GM19193 (cell line): ENCODE measurements around the gene ARF1.

Experiments
- POLR2A ChIP-seq: IDR thresholded peaks from 4 replicates; pipeline ENCODE4 v1.6.1; 2011; ENCODE audit not compliant: insufficient read depth, insufficient read length; ENCODE audit errors: extremely low read depth

Gene ARF1

DNA sequence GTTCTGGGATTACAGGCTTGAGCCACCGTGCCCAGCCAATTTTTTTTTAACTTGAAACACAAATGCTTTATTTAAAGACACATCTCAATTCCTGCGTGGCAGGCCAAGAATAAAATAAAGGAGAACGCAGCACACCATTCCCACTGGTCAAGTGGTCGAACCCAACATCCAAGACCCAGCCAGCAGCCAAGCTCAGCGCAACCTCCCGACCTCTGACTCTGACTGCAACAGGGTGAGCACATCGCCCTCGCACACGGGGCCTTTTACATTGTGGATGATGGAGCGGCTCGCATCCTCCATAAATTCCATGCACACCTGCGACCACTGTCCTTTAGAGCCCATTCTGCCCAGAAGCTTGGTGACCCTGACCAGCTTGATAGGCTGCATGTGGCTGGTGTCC, 52.1 kb downstream of the ARF1 start:
- TF ChIP-seq POLR2A, result no peak

DNA sequence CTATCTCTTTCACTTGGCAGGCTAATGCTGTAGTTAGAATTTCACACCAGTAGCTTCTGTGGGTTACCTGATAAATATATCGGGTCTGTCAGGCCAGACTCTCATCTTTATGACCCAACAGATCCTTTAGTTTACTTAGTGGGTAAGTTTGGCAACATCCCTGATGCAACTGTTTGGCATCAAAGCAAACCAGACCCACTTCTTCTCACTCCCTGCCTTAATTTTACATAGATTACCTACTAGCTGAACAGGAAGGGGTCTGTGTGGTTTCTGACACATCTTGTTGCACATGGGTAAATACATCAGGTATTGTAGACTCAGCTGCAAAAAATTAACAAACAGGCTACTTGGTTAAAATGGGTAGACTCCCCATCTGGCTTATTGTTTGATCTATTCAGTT, 54.4 kb downstream of the ARF1 start:
- TF ChIP-seq POLR2A, result no peak

DNA sequence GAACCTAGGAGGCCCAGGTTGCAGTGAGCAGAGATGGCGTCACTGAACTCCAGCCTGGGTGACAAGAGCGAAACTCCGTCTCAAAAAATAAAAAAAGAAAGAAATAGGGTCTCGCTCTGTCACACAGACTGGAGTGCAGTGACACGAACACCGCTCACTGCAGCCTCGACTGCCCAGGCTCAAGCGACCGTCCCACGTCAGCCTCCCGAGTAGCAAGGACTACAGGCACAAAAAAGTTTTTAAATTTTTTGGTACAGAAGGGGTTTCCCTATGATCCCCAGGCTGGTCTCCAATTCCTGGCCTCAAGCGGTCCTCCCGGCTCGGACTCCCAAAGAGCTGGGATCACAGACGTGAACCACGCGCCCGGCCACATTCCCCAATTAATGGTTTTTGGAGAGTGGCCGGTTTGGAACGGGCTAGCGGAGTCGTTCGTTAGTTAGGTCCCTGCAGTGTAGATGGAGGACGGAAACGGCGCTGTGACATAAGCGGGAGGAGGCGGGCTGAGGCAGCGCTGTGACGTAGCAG, 57.0 kb downstream of the ARF1 start:
- no peak for TF ChIP-seq POLR2A

DNA sequence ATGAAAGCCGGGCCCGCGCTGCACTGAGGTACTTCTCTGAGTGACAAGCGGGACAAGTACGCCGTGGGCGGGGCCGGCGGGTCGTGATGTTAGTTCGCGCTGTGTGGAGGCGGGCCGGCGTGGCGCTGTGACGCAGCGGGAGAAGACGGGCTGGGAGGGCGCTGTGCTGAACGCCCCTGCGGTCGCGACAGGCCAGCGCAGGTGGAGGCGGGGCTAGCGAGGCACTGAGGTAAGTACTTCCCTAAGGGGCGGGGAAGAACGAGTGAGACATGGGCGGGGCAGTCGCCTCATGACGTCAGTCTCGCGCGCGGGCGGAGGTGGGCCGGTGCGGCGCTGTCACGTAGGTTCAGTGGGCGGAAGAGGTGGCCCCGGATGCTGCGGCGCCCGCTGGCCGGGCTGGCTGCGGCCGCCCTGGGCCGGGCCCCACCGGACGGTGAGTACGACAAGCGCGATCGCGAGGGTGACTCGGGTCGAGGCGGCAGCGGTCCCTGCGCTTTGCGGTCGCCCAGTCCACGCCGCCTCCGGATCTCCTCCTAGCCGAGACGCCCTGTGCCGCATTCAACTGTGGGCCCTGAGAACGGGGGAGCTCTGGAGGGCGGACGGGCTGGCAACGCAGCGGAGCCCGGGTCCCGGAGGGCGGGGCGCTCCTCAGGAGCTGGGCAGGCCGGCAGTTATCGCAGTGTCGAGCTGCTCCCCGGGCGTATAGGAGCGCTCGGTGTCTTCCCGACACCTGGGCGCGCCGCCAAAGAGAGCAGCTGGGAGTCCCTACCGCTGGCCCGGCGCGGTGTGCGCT, 57.6 kb downstream of the ARF1 start, which contains the start of gene GUK1:
Gene GUK1 (plus strand): TSS at position 349 of the 793 bp plus-strand sequence. CDS start 24 bp downstream, at position 373.
- peak; percentile 94 for TF ChIP-seq POLR2A

DNA sequence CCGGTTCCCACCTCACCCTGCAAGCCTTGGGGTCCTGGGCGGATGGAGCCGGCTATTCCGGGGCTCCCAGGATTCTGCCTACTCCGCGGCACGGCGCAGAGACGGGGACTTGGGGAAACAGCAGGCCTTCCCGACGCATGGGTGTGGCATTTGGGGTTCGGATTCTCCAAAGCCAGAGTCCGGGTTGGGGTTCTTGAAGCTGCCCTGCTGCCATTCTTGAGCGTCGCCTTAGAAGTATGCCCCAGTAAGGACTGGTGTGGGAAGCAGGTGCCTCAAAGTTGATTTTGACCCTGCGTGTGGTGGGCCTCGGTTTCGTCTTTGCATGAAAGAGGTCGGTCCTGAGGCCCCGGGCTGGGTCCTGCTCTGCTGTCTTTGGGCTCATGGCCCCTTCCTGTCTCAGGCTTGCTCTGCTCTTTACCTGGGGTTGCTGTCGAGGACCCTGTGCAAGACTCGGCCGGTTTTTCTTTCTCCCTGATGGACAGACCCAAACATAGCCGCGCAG, 58.3 kb downstream of the ARF1 start:
- no peak for TF ChIP-seq POLR2A

DNA sequence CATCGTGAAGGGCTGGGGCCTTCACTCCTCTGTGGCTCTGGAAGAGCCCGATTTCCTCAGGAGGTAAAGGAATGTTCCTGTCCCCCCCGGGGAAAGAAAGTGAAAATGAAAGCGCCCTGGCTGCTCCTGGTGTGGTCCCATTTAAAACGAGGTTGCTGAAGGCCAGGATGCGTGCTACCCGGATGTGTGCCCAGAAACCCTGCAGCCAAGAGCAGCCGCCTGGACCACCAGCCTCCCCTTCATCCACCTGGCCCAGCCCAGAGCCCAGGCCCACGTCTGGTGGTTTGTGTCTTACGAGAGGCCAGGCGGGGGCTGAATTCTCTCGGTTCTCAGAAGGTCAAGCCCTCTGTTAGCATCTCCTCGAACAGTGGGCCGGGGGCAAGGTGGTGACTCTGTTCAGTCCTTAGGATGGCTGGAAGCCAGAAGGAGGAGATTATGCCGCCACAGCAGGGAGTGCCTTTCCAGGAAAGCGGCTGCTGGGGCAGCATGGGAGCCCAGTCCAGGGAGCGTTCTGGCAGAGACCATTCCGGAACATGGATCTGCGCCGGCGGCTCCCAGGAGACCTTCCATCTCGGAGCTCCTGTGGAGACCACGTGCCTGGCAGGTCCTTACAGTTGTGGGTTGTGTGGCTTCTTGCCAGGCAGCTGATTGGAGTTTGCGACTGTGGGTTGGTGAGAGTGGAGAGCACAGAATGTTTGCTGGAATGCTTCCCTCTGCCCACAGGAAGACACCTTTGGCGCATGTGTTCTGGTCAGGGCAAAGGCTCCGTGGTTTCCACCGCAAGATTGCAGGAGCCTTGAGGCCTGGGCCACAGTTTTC, 58.9 kb downstream of the ARF1 start:
- TF ChIP-seq POLR2A, result no peak

DNA sequence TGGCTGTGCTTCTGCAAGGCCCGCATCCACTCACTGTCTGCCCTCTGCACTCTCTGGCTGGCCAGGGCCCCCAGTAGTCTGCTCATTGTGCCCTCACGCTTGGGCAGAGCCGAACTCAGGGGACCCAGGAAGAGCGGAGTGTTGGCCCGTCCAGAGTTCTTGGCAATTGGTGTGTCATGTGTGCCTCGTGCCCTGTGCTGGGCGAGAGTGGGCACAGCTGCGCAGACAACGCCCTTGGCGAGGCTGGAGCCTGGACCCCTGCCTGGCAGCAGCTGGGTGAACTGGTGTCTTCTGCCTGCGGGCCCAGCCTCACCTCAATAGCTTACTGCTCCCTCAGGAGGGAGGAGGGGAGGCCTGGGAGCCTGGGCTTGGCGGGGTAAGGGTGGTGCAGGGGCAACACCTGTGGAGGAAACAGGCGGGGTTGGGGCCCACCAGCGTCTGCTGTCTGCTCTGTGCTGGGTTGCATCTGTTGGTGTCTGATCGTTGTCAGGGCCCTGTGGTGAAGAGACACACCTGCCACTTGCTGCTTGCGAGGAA, 59.7 kb downstream of the ARF1 start:
- no peak for TF ChIP-seq POLR2A

DNA sequence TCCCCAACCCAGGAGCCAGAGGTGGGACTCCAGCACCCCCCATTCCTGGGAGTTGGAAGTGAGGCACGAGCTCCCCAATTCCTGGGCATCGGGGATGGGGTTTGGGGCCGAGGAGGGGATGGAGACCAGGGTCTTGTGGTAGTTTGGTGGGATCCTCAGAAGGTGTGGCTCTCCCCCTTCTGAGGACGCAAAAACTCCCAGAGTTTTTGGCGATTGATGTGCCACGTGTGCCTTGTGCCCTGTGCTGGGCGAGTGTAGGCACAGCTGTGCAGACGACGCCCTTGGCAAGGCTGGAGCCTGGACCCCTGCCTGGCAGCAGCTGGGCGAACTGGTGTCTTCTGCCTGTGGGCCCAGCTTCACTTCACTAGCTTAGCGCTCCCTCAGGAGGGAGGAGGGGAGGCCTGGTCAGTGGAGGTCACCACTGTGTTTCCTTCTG, 60.2 kb downstream of the ARF1 start:
- TF ChIP-seq POLR2A, result no peak

DNA sequence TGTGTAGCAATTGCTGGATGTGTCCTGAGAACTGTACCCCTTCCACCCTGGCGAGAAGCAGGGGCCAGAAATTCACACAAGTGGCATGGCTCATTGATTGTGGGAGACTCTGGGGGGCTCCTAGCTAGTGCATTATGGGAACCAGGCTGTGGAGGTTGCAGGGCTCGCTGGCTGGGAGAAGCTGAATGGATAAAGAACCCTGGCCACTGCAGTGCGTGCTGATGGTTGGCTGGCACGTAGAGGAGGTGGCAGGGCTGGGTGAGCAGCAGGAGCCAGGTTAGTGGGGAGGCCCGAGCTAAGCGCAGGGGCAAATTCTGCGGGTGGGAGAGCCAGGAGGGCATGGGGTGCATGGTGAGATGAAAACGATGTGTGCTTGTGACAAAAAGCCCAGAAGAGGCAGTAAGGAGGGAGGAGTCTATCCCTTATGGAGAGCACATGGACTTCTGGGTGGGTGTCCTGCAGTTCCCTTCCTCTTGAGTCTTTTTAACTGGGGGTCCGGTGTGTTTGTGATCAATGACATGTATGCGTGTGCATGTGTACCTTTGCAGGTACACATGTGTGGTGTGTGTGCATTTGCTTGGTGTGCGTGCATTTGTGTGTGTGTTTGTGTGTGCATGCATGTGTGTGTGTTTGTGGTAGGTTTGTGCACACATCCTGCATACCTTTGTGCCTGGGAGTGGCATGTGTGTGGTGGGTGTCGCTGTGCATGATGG, 61.1 kb downstream of the ARF1 start:
- no peak for TF ChIP-seq POLR2A

DNA sequence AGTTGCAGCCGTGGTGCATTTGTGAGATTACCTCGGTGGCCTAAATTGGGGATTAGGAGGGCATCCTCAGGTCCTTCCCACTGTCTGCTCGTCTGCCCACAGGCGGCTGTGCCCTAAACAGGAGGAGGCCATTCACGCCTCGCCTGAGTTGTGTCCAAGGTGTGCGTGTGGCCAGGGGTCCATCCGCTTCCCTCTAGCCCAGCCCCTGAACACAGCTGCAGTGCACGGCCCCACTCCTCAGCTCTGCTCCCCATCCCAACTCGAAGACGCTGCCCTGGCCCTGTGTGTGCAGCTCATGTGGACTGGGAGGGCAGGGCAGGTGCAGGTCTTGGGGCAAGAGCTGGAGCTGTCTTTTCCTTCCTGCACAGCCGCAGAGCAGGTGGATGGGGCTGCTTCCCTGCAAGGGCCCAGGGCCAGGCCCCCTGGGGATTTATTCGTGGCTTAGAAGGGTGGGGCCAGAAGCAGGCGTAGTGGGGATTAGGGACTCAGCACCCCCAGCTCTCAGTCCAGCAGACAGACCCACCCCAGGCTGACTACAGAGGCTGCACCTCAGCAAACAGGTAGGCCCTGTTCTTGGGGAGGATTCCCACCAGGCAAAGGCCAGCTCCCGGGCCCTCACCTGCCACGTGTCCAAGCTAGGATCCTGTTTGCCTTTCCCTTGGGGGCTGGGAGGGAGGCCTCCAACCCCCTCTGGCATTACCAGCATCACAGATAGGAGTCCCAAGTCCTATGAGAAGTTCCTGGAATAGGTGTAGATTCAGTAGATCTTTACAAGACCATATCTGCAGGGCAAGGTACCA, 61.9 kb downstream of the ARF1 start:
- TF ChIP-seq POLR2A, result no peak

DNA sequence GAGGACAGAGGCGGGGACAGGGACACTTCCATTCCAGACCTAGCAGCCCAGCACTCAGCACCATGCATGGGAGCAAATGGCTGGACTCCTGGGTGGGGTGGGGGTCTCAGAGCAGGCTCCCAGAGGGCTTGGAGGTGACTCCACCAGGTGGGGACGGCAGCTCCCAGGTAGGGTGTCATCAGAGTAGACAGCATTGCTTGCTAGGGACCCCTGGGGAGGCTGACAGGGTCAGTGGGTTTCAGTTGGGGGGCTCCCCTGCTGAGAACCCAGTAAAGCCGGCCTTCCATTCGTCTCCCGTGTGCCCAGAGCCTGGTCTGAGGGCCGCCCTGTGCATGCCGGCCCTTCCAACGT, 62.5 kb downstream of the ARF1 start:
- TF ChIP-seq POLR2A, result no peak

DNA sequence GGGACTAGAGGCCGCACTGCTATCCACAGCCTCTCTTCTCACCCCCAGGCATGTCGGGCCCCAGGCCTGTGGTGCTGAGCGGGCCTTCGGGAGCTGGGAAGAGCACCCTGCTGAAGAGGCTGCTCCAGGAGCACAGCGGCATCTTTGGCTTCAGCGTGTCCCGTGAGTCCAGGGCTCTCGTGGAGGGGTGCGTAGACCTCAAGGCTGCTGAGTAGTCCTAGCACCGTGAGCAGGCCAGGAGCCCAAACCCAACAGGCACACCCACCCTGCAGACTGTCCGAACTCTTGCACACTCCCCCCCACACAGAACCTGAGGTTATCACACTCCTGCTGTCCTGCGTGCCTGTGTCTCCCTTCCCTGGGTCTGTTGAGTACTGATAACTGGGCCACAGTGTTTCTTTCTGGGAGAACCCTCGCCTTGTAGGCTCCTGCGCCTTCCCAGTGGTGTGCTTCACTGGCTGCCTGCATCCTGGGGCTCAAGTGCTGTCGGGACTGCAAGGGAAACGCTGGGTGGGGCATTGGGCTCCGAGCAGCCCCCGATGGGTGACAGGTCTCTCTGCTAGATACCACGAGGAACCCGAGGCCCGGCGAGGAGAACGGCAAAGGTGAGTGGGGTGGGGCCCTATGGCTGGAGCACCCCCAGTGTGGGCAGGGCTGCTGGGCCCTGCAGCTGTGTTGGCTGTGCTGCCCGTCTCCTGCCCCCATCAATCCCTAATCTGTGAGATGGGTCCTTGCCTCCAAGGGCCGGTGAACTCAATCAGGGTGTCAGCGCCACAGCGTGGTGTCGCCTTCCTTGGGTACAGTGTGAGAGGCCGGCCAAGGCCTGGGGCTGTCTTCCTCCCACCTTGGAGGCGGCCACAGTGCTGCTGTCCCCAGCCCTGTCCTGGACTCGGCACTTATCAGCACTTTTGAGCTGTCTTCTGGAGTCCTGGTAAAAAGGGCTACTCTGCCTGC, 63.2 kb downstream of the ARF1 start:
- no peak for TF ChIP-seq POLR2A
